ENCODE results near the gene KDM5A.

KDM5A gene

DNA sequence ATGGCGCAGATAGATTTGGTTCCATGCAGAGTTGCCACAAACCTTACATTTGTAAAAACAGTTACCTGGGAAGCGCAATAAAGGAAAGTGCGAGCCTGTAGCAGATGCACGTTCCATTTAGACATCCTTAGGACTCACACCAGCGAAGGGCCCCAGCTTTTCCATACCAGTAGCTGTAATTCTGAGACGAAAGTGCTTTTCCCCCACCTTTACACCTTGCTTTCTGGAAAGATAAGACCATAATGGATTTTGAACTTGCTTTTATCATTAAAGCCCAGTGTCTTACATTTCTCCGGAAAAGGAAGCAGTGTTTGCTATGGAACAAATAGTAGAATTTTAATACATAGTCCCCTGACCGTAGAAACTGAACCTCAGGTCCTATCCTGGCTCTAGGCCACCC lies 11.7 kb upstream of the KDM5A start:
- Histone ChIP-seq H3K4me3 (replicated peaks; ENCODE audit: insufficient read depth, low read length) (peak overlapping the region; percentile 98), H3K27ac (replicated peaks) (peak overlapping the region; percentile 30), H3K27me3 (ENCODE audit: insufficient read depth, poor library complexity, severe bottlenecking) (no peaks in the 10 kb centered on the region)
- TF ChIP-seq CTCF (IDR thresholded peaks at IDR 0.05; ENCODE audit: insufficient read depth, low read length) (no peak), GABPA (IDR thresholded peaks at IDR 0.05; ENCODE audit: low read depth) (no peak), SPI1 (IDR thresholded peaks at IDR 0.05; ENCODE audit: borderline replicate concordance, low read depth) (no peak), POLR2AphosphoS5 (IDR thresholded peaks at IDR 0.05; ENCODE audit: low read depth) (no peak)
- TF ChIP-seq, protein P1, sequence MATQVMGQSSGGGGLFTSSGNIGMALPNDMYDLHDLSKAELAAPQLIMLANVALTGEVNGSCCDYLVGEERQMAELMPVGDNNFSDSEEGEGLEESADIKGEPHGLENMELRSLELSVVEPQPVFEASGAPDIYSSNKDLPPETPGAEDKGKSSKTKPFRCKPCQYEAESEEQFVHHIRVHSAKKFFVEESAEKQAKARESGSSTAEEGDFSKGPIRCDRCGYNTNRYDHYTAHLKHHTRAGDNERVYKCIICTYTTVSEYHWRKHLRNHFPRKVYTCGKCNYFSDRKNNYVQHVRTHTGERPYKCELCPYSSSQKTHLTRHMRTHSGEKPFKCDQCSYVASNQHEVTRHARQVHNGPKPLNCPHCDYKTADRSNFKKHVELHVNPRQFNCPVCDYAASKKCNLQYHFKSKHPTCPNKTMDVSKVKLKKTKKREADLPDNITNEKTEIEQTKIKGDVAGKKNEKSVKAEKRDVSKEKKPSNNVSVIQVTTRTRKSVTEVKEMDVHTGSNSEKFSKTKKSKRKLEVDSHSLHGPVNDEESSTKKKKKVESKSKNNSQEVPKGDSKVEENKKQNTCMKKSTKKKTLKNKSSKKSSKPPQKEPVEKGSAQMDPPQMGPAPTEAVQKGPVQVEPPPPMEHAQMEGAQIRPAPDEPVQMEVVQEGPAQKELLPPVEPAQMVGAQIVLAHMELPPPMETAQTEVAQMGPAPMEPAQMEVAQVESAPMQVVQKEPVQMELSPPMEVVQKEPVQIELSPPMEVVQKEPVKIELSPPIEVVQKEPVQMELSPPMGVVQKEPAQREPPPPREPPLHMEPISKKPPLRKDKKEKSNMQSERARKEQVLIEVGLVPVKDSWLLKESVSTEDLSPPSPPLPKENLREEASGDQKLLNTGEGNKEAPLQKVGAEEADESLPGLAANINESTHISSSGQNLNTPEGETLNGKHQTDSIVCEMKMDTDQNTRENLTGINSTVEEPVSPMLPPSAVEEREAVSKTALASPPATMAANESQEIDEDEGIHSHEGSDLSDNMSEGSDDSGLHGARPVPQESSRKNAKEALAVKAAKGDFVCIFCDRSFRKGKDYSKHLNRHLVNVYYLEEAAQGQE (IDR thresholded peaks at IDR 0.05; ENCODE audit: insufficient replicate concordance, low read depth), result no peak
- DNase-seq (ENCODE audit: low read depth in 1 of 2, low spot score in 1 of 2), result no peak

GRCh38 chr12:388541-389141 lies 479 bp downstream of the KDM5A start:
- Histone ChIP-seq H3K27me3 (ENCODE audit: insufficient read depth, poor library complexity, severe bottlenecking) (no peaks in the 10 kb centered on the region), H3K4me3 (replicated peaks; ENCODE audit: insufficient read depth, low read length) (peak overlapping the region; percentile 74), H3K27ac (replicated peaks) (peak overlapping the region; percentile 96)
- TF ChIP-seq, protein P1 (IDR thresholded peaks at IDR 0.05; ENCODE audit: insufficient replicate concordance, low read depth), result no peak
- TF ChIP-seq POLR2AphosphoS5 (IDR thresholded peaks at IDR 0.05; ENCODE audit: low read depth) (no peak), CTCF (IDR thresholded peaks at IDR 0.05; ENCODE audit: insufficient read depth, low read length) (no peak), SPI1 (IDR thresholded peaks at IDR 0.05; ENCODE audit: borderline replicate concordance, low read depth) (no peak), GABPA (IDR thresholded peaks at IDR 0.05; ENCODE audit: low read depth) (no peak)
- DNase-seq (ENCODE audit: low read depth in 1 of 2, low spot score in 1 of 2), result peak in 1 of 2 experiments; percentile 9

GRCh38 chr12:388012-388411 lies 1.1 kb downstream of the KDM5A start:
- TF ChIP-seq CTCF (IDR thresholded peaks at IDR 0.05; ENCODE audit: insufficient read depth, low read length) (no peak), SPI1 (IDR thresholded peaks at IDR 0.05; ENCODE audit: borderline replicate concordance, low read depth) (no peak), POLR2AphosphoS5 (IDR thresholded peaks at IDR 0.05; ENCODE audit: low read depth) (no peak), GABPA (IDR thresholded peaks at IDR 0.05; ENCODE audit: low read depth) (no peak)
- TF ChIP-seq, protein P1 (IDR thresholded peaks at IDR 0.05; ENCODE audit: insufficient replicate concordance, low read depth), result no peak
- H3K27ac ChIP-seq (replicated peaks), result peak overlapping the region; percentile 96
- no peak for DNase-seq (ENCODE audit: low read depth in 1 of 2, low spot score in 1 of 2)
- peak overlapping the region; percentile 74 for H3K4me3 ChIP-seq (replicated peaks; ENCODE audit: insufficient read depth, low read length)
- H3K27me3 ChIP-seq (ENCODE audit: insufficient read depth, poor library complexity, severe bottlenecking), result no peaks in the 10 kb centered on the region

Data from HL-60 (cell line).